ENCODE measurements around the gene FBXO24. TPM values are rescaled to one million over a fixed set of nuclear protein-coding genes. Genes with fewer than 3 reads are reported as not detected.

FBXO24 gene
- total RNA-seq, 2 experiments from 2014 or later = 0.16 to 1.7 TPM

GRCh38 chr7:100606313-100606712 is 20.2 kb downstream of the FBXO24 start:
- intact Hi-C loops (cut with micrococcal nuclease; ENCODE audit: unreplicated experiment) = no loop called here
- Histone ChIP-seq H3K4me3 (ENCODE audit: low read depth, low read length, poor library complexity, severe bottlenecking) (no peak overlapping the region), H4K20me1 (ENCODE audit: insufficient read depth, low read length) (no peaks in the 10 kb centered on the region), H3K9me2 (ENCODE audit: insufficient read depth, low read length) (no peaks in the 10 kb centered on the region), H3K4me2 (ENCODE audit: low read length) (no peak overlapping the region), H2AFZ (ENCODE audit: low read length) (no peak overlapping the region), H3K27ac (ENCODE audit: low read depth, low read length, poor library complexity, severe bottlenecking) (no peak overlapping the region), H3K4me1 (ENCODE audit: insufficient read depth, low read length, poor library complexity, severe bottlenecking) (peaks cover 13% of the 10 kb centered on the region), H3K79me2 (ENCODE audit: insufficient read depth, low read depth, low read length) (no peaks in the 10 kb centered on the region), H3K36me3 (ENCODE audit: insufficient read depth, low read length) (no peaks in the 10 kb centered on the region), H3K9me3 (ENCODE audit: low read length) (no peaks in the 10 kb centered on the region)
- BruUV-seq (replicated peaks) = no TSS peak
- no peak for DNase-seq (ENCODE audit: low spot score)
- POLR2A ChIA-PET = interaction anchor here (0.7 to 2.0 kb wide), 3 partner anchors 20 to 73 kb away, joined by 3 to 5 read pairs (median 3); partner anchors contain the start of genes FBXO24 and LRCH4
- TF ChIP-seq CTCF (conservative IDR thresholded peaks at IDR 0.05; ENCODE audit: low read length) (no peak), EZH2phosphoT487 (IDR thresholded peaks at IDR 0.05; ENCODE audit: borderline replicate concordance, low read depth, low read length) (no peak)
- CTCF ChIA-PET (ENCODE audit: unreplicated experiment) = no interaction called here

GRCh38 chr7:100607111-100607510 is 21.0 kb downstream of the FBXO24 start:
- Histone ChIP-seq H3K36me3 (ENCODE audit: insufficient read depth, low read length) (no peaks in the 10 kb centered on the region), H4K20me1 (ENCODE audit: insufficient read depth, low read length) (no peaks in the 10 kb centered on the region), H3K9me3 (ENCODE audit: low read length) (no peaks in the 10 kb centered on the region), H3K9me2 (ENCODE audit: insufficient read depth, low read length) (no peaks in the 10 kb centered on the region), H3K27ac (ENCODE audit: low read depth, low read length, poor library complexity, severe bottlenecking) (no peak overlapping the region), H3K4me3 (ENCODE audit: low read depth, low read length, poor library complexity, severe bottlenecking) (no peak overlapping the region), H3K4me1 (ENCODE audit: insufficient read depth, low read length, poor library complexity, severe bottlenecking) (peaks cover 13% of the 10 kb centered on the region), H2AFZ (ENCODE audit: low read length) (no peak overlapping the region), H3K4me2 (ENCODE audit: low read length) (no peak overlapping the region), H3K79me2 (ENCODE audit: insufficient read depth, low read depth, low read length) (no peaks in the 10 kb centered on the region)
- no TSS peak for BruUV-seq (replicated peaks)
- ChIA-PET CTCF (ENCODE audit: unreplicated experiment) (interaction anchor here (0.8 kb wide), 1 partner anchor 27 kb away, joined by 3 read pairs; no protein-coding TSS in a partner anchor), POLR2A (no interaction called here)
- intact Hi-C loops (cut with micrococcal nuclease; ENCODE audit: unreplicated experiment) = no loop called here
- TF ChIP-seq CTCF (conservative IDR thresholded peaks at IDR 0.05; ENCODE audit: low read length) = no peak
- TF ChIP-seq EZH2phosphoT487 (IDR thresholded peaks at IDR 0.05; ENCODE audit: borderline replicate concordance, low read depth, low read length) = no peak
- DNase-seq (ENCODE audit: low spot score) = no peak

DNA sequence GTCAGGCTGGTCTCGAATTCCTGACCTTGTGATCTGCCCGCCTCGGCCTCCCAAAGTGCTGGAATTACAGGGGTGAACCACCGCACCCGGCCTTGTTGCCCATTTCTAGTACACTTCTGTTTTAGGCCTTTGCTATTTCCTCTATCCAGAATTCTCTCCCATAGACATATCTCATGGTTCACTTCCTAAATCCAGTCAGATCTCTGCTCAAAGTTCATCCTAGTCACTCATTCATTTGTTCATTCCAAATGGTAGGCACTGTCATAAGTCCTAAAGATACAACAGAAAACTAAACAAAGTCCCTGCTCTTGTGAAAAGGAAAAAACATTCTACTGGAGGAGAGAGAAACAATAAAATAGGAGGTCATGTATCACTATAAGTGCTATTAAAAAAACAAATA is 23.8 kb downstream of the FBXO24 start:
- Histone ChIP-seq H3K9me2 (ENCODE audit: insufficient read depth, low read length) (no peaks in the 10 kb centered on the region), H3K27ac (ENCODE audit: low read depth, low read length, poor library complexity, severe bottlenecking) (no peak overlapping the region), H3K4me1 (ENCODE audit: insufficient read depth, low read length, poor library complexity, severe bottlenecking) (peaks cover 14% of the 10 kb centered on the region), H3K36me3 (ENCODE audit: insufficient read depth, low read length) (no peaks in the 10 kb centered on the region), H3K4me2 (ENCODE audit: low read length) (no peak overlapping the region), H3K9me3 (ENCODE audit: low read length) (no peaks in the 10 kb centered on the region), H2AFZ (ENCODE audit: low read length) (no peak overlapping the region), H3K79me2 (ENCODE audit: insufficient read depth, low read depth, low read length) (no peaks in the 10 kb centered on the region), H3K4me3 (ENCODE audit: low read depth, low read length, poor library complexity, severe bottlenecking) (no peak overlapping the region), H4K20me1 (ENCODE audit: insufficient read depth, low read length) (no peaks in the 10 kb centered on the region)
- ChIA-PET CTCF (ENCODE audit: unreplicated experiment) (no interaction called here), POLR2A (interaction anchor here (0.6 kb wide), 2 partner anchors 24 to 712 kb away, joined by 3 to 4 read pairs; partner anchors contain the start of genes FBXO24, IFT22 and LRCH4)
- TF ChIP-seq CTCF (conservative IDR thresholded peaks at IDR 0.05; ENCODE audit: low read length) (no peak), EZH2phosphoT487 (IDR thresholded peaks at IDR 0.05; ENCODE audit: borderline replicate concordance, low read depth, low read length) (no peak)
- DNase-seq (ENCODE audit: low spot score) = no peak
- BruUV-seq (replicated peaks) = no TSS peak
- intact Hi-C loops (cut with micrococcal nuclease; ENCODE audit: unreplicated experiment) = no loop called here
